Type B pancreatic cell (in vitro differentiated cells): ENCODE measurements around the gene GGA2. TPM values are rescaled to one million over a fixed set of nuclear protein-coding genes. Genes with fewer than 3 reads are reported as not detected.

Source experiments
- DNase-seq: peaks from one replicate; pipeline ENCODE4 v3.0.0; 2021; ENCODE audit warnings: mixed read lengths; ENCODE audit not compliant: unreplicated experiment; ENCODE audit errors: extremely low spot score
- H3K27ac Mint-ChIP-seq: 2 replicates; pipeline ENCODE4 v1.8.0; 2021; ENCODE audit warnings: mild to moderate bottlenecking, mixed read lengths
- H3K27me3 Mint-ChIP-seq: 2 replicates; pipeline ENCODE4 v1.8.0; 2021; ENCODE audit warnings: mixed read lengths
- H3K36me3 Mint-ChIP-seq: 2 replicates; pipeline ENCODE4 v1.8.0; 2021; ENCODE audit warnings: mixed read lengths
- H3K4me1 Mint-ChIP-seq: one replicate; pipeline ENCODE4 v1.8.0; 2021; ENCODE audit warnings: mixed read lengths; ENCODE audit not compliant: unreplicated experiment
- H3K4me3 Mint-ChIP-seq: 2 replicates; pipeline ENCODE4 v1.8.0; 2021; ENCODE audit warnings: mild to moderate bottlenecking, mixed read lengths
- H3K9me3 Mint-ChIP-seq: 2 replicates; pipeline ENCODE4 v1.8.0; 2021; ENCODE audit warnings: mixed read lengths
- CTCF ChIP-seq: fragments of 200-600 bp; sonication (generic); conservative IDR thresholded peaks from 2 replicates; pipeline ENCODE4 v1.5.0; 2021; ENCODE audit warnings: antibody characterized with exemption, mild to moderate bottlenecking
- total RNA-seq: library from RNA; stranded (reverse); gene quantifications from 2 replicates; pipeline ENCODE4 v1.2.1, GENCODE V29; 2021; ENCODE audit warnings: low replicate concordance

Gene GGA2
- total RNA-seq, 1 donor from 2014 or later = 105 TPM

GRCh38 chr16:23500212-23500861, 10.0 kb downstream of the GGA2 start:
- peaks cover 14% of the 10 kb centered on the region for H3K4me1 Mint-ChIP-seq
- peaks cover 8% of the 10 kb centered on the region for H3K36me3 Mint-ChIP-seq
- no peaks in the 10 kb centered on the region for H3K27me3 Mint-ChIP-seq
- no peaks in the 10 kb centered on the region for H3K9me3 Mint-ChIP-seq
- no peak for DNase-seq
- H3K4me3 Mint-ChIP-seq = no peak overlapping the region
- TF ChIP-seq CTCF = no peak
- H3K27ac Mint-ChIP-seq = no peak overlapping the region

- Mint-ChIP-seq H3K27ac (no peak overlapping the region), H3K27me3 (no peaks in the 10 kb centered on the region), H3K4me3 (no peak overlapping the region), H3K4me1 (peaks cover 14% of the 10 kb centered on the region), H3K36me3 (peaks cover 8% of the 10 kb centered on the region), H3K9me3 (no peaks in the 10 kb centered on the region)
- DNase-seq = no peak
- TF ChIP-seq CTCF = no peak
Observed at GRCh38 chr16:23499801-23500200, 10.5 kb downstream of the GGA2 start.

GRCh38 chr16:23498863-23499262, 11.4 kb downstream of the GGA2 start:
- DNase-seq = no peak
- no peaks in the 10 kb centered on the region for H3K27me3 Mint-ChIP-seq
- no peak overlapping the region for H3K4me3 Mint-ChIP-seq
- no peak for TF ChIP-seq CTCF
- peaks cover 8% of the 10 kb centered on the region for H3K36me3 Mint-ChIP-seq
- no peaks in the 10 kb centered on the region for H3K9me3 Mint-ChIP-seq
- H3K27ac Mint-ChIP-seq = no peak overlapping the region
- H3K4me1 Mint-ChIP-seq = peaks cover 14% of the 10 kb centered on the region

- H3K36me3 Mint-ChIP-seq = peaks cover 8% of the 10 kb centered on the region
- no peak for DNase-seq
Observed at GRCh38 chr16:23497543-23497868, 12.8 kb downstream of the GGA2 start.

GRCh38 chr16:23496821-23497542, 13.3 kb downstream of the GGA2 start:
- Mint-ChIP-seq H3K27ac (peak overlapping the region; percentile 79), H3K4me1 (peaks cover 11% of the 10 kb centered on the region), H3K9me3 (no peaks in the 10 kb centered on the region), H3K36me3 (peaks cover 8% of the 10 kb centered on the region), H3K27me3 (no peaks in the 10 kb centered on the region), H3K4me3 (peak overlapping the region; percentile 53)
- no peak for DNase-seq
- TF ChIP-seq CTCF = no peak

More at GRCh38 chr16:23497543-23497868, 12.8 kb downstream of the GGA2 start:
- Mint-ChIP-seq H3K4me3 (peak overlapping the region; percentile 53), H3K27ac (peak overlapping the region; percentile 79), H3K4me1 (peaks cover 11% of the 10 kb centered on the region), H3K27me3 (no peaks in the 10 kb centered on the region), H3K9me3 (no peaks in the 10 kb centered on the region)
- TF ChIP-seq CTCF = no peak
